SK-N-MC (cell line): ENCODE measurements around the gene KCTD17.

Experiments used
- EZH2 ChIP-seq: fragments of 200-600 bp; sonication (generic); IDR thresholded peaks from one replicate; pipeline ENCODE4 v1.6.1; 2017; ENCODE audit warnings: antibody characterized with exemption
- POLR2AphosphoS5 ChIP-seq: IDR thresholded peaks from 2 replicates; pipeline ENCODE4 v1.6.1; 2012; ENCODE audit warnings: mild to moderate bottlenecking, low read depth, low read length, borderline replicate concordance

DNA sequence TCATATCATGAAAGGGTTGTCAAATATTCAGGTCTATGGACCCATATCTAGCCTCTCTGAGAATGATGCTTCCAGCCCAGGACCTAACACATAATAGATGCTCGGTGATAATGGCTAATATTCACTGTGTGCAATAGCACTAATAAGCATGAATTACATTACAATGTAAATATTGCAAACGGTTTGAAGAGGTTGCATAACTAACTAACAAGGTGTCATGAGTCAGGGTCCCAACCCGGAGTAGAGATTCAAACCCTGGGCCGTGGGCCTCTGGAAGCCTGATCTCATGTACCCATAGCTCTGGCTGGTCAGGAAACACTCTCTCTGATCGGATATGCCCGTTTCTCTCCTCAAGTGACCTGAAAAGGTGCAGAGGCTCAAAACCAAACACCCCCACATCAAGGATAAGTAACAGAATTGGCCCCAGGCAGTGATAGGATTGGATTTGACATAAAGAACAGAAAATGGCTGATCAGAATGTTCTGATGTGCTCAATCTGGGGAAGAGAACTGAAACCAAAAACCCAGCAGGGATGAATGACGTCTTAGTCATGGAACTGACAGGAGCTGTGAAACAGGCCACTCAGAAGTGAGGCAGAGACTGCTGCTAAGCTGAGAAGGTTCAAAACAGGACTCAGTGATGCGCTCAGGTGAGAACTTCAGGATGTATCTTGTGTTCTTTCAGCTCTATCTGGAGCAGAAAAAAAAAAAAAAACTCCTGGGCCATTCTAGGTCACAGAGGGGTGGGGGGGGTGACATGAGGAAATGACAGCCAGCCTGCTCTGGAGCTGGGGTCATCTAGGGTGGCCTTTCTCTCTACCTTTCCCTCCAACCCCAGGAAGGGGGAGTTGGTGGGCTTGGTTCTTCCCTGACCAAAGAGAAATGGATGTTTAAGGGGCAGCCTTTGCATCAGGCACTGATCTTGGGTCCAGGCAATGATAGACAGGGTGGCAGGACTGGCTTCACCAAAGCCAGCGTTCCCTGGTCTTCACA, 6.6 kb upstream of the KCTD17 start:
- TF ChIP-seq POLR2AphosphoS5 (no peak), EZH2 (no peak)
